HepG2 (cell line): ENCODE data around the gene TUT4. TPM values are rescaled to one million over a fixed set of nuclear protein-coding genes. Genes with fewer than 3 reads are reported as not detected.
A peak's percentile ranks its signal among the peaks of the same experiment; 100 is the strongest.

Source experiments
- ATAD3A ChIP-seq: sonication (generic); formaldehyde crosslinking; IDR thresholded peaks from 2 replicates; pipeline ENCODE4 v1.4.0; 2020; ENCODE audit warnings: missing genetic modification reagents
- BCL6 ChIP-seq: IDR thresholded peaks from 2 replicates; pipeline ENCODE4 v1.6.1; 2016; ENCODE audit warnings: missing genetic modification reagents, missing compliant biosample characterization
- BRD4 ChIP-seq: sonication (generic); formaldehyde crosslinking; IDR thresholded peaks from 2 replicates; pipeline ENCODE4 v1.4.0; 2020; ENCODE audit warnings: missing genetic modification reagents
- HCFC1 ChIP-seq: fragments of 150-350 bp; IDR thresholded peaks from 2 replicates; pipeline ENCODE4 v1.6.1; 2014; ENCODE audit warnings: low read depth, low read length
- HMG20A ChIP-seq: IDR thresholded peaks from 2 replicates; pipeline ENCODE4 v1.6.1; 2016; ENCODE audit warnings: borderline replicate concordance
- MAF1 ChIP-seq: sonication (generic); formaldehyde crosslinking; IDR thresholded peaks from 2 replicates; pipeline ENCODE4 v1.5.0; 2020; ENCODE audit warnings: missing genetic modification reagents, borderline replicate concordance
- MXD3 ChIP-seq: IDR thresholded peaks from 2 replicates; pipeline ENCODE4 v1.6.1; 2016; ENCODE audit warnings: mild to moderate bottlenecking, missing biosample characterization, missing genetic modification reagents
- MXD4 ChIP-seq: IDR thresholded peaks from 2 replicates; pipeline ENCODE4 v1.6.1; 2016; ENCODE audit warnings: mild to moderate bottlenecking, missing biosample characterization, missing genetic modification reagents
- POGK ChIP-seq: sonication (generic); formaldehyde crosslinking; conservative IDR thresholded peaks from 2 replicates; pipeline ENCODE4 v1.8.0; 2022; ENCODE audit warnings: mild to moderate bottlenecking, moderate library complexity, missing genetic modification reagents
- REXO4 ChIP-seq: sonication (generic); formaldehyde crosslinking; IDR thresholded peaks from 2 replicates; pipeline ENCODE4 v1.8.0; 2022; ENCODE audit warnings: missing genetic modification reagents, mild to moderate bottlenecking, borderline replicate concordance
- SP4 ChIP-seq: sonication (generic); formaldehyde crosslinking; IDR thresholded peaks from 2 replicates; pipeline ENCODE4 v1.8.1; 2023; ENCODE audit warnings: mild to moderate bottlenecking, missing genetic modification reagents
- SRSF1 ChIP-seq: fragments of 200-400 bp; formaldehyde crosslinking; optimal IDR thresholded peaks from 2 replicates; pipeline ENCODE3; 2017; ENCODE audit warnings: mild to moderate bottlenecking, low read depth, low read length, moderate library complexity
- TARDBP ChIP-seq: sonication (generic); formaldehyde crosslinking; IDR thresholded peaks from 2 replicates; pipeline ENCODE4 v1.8.0; 2022; ENCODE audit warnings: mild to moderate bottlenecking, missing genetic modification reagents
- TMF1 ChIP-seq: sonication (generic); formaldehyde crosslinking; IDR thresholded peaks from 2 replicates; pipeline ENCODE4 v1.8.1; 2022; ENCODE audit warnings: low read depth, missing genetic modification reagents
- ZBTB2 ChIP-seq: sonication (generic); formaldehyde crosslinking; IDR thresholded peaks from 2 replicates; pipeline ENCODE4 v1.8.0; 2022; ENCODE audit warnings: low read depth, missing genetic modification reagents
- ZFX ChIP-seq: sonication (generic); formaldehyde crosslinking; IDR thresholded peaks from 2 replicates; pipeline ENCODE4 v1.4.0; 2020; ENCODE audit warnings: mild to moderate bottlenecking, low read depth, missing genetic modification reagents, moderate library complexity
- ZNF460 ChIP-seq: sonication (generic); formaldehyde crosslinking; IDR thresholded peaks from 2 replicates; pipeline ENCODE4 v1.5.1; 2020; ENCODE audit warnings: missing genetic modification reagents, mild to moderate bottlenecking, borderline replicate concordance
- ZNF556 ChIP-seq: sonication (generic); formaldehyde crosslinking; IDR thresholded peaks from 2 replicates; pipeline ENCODE4 v1.4.0; 2020; ENCODE audit warnings: mild to moderate bottlenecking, missing genetic modification reagents, borderline replicate concordance
- ZNF589 ChIP-seq: sonication (generic); formaldehyde crosslinking; conservative IDR thresholded peaks from 2 replicates; pipeline ENCODE4 v1.8.0; 2022; ENCODE audit warnings: mild to moderate bottlenecking, moderate library complexity, missing genetic modification reagents
- ZNF75D ChIP-seq: sonication (generic); formaldehyde crosslinking; IDR thresholded peaks from 2 replicates; pipeline ENCODE4 v1.8.1; 2023; ENCODE audit warnings: missing genetic modification reagents, mild to moderate bottlenecking, borderline replicate concordance
- ZNF782 ChIP-seq: sonication (generic); formaldehyde crosslinking; IDR thresholded peaks from 2 replicates; pipeline ENCODE4 v1.4.0; 2020; ENCODE audit warnings: missing genetic modification reagents, mild to moderate bottlenecking, borderline replicate concordance
- ZNF850 ChIP-seq: sonication (generic); formaldehyde crosslinking; conservative IDR thresholded peaks from 2 replicates; pipeline ENCODE4 v1.9.0; 2021; ENCODE audit warnings: mild to moderate bottlenecking, missing genetic modification reagents
- polyA plus RNA-seq, 8 experiments: library from polyadenylated mRNA; depleted of rRNA in 3 of 8; stranded (reverse) in 7 of 8; unstranded in 1 of 8; fragments of >200 nt; fragmentation: Illumina TruSeq in 4 of 8; extraction: Trizol in 4 of 8; gene quantifications; 2 replicates each; pipeline versions ENCODE4 v1.2.1 to v1.2.3, GENCODE V29; 2011 to 2016; ENCODE audit warnings: low read depth in 4 of 8, missing spikeins in 1 of 8, mixed read lengths in 1 of 8; ENCODE audit not compliant: insufficient read depth in 1 of 8
- total RNA-seq, 5 experiments: library from RNA; depleted of rRNA; stranded (reverse); fragments of >200 nt; fragmentation: Illumina TruSeq; extraction: Trizol; gene quantifications; 2 replicates each; pipeline ENCODE4 v1.2.3, GENCODE V29; 2016; ENCODE audit warnings: low read depth in 1 of 5
- TF ChIP-seq, protein P1 (sequence below): IDR thresholded peaks from 2 replicates; pipeline ENCODE4 v1.6.1; 2016; ENCODE audit warnings: missing genetic modification reagents, missing compliant biosample characterization
- TF ChIP-seq, protein P2 (sequence below): sonication (generic); formaldehyde crosslinking; IDR thresholded peaks from 2 replicates; pipeline ENCODE4 v1.5.0; 2020; ENCODE audit warnings: mild to moderate bottlenecking, missing genetic modification reagents

TUT4 gene
- total and polyA plus RNA-seq, 2 of the 13 experiments (the other 11 are each of a cell fraction or from before 2014, with no cell fraction given): 44.7 to 53.5 TPM

- TF ChIP-seq, protein P1, sequence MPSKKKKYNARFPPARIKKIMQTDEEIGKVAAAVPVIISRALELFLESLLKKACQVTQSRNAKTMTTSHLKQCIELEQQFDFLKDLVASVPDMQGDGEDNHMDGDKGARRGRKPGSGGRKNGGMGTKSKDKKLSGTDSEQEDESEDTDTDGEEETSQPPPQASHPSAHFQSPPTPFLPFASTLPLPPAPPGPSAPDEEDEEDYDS (CRISPR knock-in tag): no peak
- TF ChIP-seq POGK (CRISPR knock-in tag): no peak
- no peak for TF ChIP-seq TMF1 (CRISPR knock-in tag)
- TF ChIP-seq SP4: 0 out of 2 replicates have a peak, but pooled peaks have one; percentile 30
- TF ChIP-seq ATAD3A (CRISPR knock-in tag): no peak
- TF ChIP-seq TARDBP (CRISPR knock-in tag): no peak
- no peak for TF ChIP-seq MAF1
- TF ChIP-seq ZNF75D (CRISPR knock-in tag): no peak
- TF ChIP-seq ZFX: peak; percentile 27; the same call in 1 of the 2 replicates
- TF ChIP-seq BRD4: no peak
- no peak for TF ChIP-seq ZNF556
- TF ChIP-seq BCL6 (CRISPR knock-in tag): peak; percentile 31; the same call in 1 of the 2 replicates
- TF ChIP-seq HCFC1: no peak
- TF ChIP-seq REXO4 (CRISPR knock-in tag): no peak
- no peak for TF ChIP-seq ZNF782
- TF ChIP-seq ZNF589: no peak
- no peak for TF ChIP-seq ZBTB2
- no peak for TF ChIP-seq MXD4
- TF ChIP-seq, protein P2, sequence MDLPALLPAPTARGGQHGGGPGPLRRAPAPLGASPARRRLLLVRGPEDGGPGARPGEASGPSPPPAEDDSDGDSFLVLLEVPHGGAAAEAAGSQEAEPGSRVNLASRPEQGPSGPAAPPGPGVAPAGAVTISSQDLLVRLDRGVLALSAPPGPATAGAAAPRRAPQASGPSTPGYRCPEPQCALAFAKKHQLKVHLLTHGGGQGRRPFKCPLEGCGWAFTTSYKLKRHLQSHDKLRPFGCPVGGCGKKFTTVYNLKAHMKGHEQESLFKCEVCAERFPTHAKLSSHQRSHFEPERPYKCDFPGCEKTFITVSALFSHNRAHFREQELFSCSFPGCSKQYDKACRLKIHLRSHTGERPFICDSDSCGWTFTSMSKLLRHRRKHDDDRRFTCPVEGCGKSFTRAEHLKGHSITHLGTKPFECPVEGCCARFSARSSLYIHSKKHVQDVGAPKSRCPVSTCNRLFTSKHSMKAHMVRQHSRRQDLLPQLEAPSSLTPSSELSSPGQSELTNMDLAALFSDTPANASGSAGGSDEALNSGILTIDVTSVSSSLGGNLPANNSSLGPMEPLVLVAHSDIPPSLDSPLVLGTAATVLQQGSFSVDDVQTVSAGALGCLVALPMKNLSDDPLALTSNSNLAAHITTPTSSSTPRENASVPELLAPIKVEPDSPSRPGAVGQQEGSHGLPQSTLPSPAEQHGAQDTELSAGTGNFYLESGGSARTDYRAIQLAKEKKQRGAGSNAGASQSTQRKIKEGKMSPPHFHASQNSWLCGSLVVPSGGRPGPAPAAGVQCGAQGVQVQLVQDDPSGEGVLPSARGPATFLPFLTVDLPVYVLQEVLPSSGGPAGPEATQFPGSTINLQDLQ (CRISPR knock-in tag): no peak
- no peak for TF ChIP-seq HMG20A
- TF ChIP-seq ZNF850 (CRISPR knock-in tag): no peak
- TF ChIP-seq MXD3 (CRISPR knock-in tag): no peak
- peak; percentile 78; the same call in 1 of the 2 replicates for TF ChIP-seq ZNF460 (CRISPR knock-in tag)
- no peak for TF ChIP-seq SRSF1
Observed at GRCh38 chr1:52600533-52601179, 47.8 kb upstream of the TUT4 start (continued).
